A549 (cell line): ENCODE measurements around the gene SCUBE1.

Experiments
- CEBPB ChIP-seq, 2 experiments: fragments of >200 bp in 1 of 2; sonication (Bioruptor Twin) in 1 of 2; formaldehyde crosslinking in 1 of 2; IDR thresholded peaks; 2 replicates each; pipeline ENCODE4 v1.6.1; 2012 to 2016
- CTCF ChIP-seq: fragments of >200 bp; sonication (Bioruptor Twin); formaldehyde crosslinking; IDR thresholded peaks from 3 replicates; pipeline ENCODE4 v1.5.1; 2016
- HEYL ChIP-seq: fragments of 250-450 bp; sonication (Bioruptor Pico); IDR thresholded peaks from 2 replicates; pipeline ENCODE4 v1.8.0; 2021; ENCODE audit warnings: mild to moderate bottlenecking, moderate library complexity
- JUNB ChIP-seq: fragments of >200 bp; sonication (Bioruptor Twin); formaldehyde crosslinking; IDR thresholded peaks from 2 replicates; pipeline ENCODE4 v1.6.1; 2016
- MAZ ChIP-seq: fragments of 150-350 bp; IDR thresholded peaks from 2 replicates; pipeline ENCODE4 v1.6.1; 2014; ENCODE audit warnings: antibody characterized with exemption, low read depth, low read length, borderline replicate concordance
- NR3C1 ChIP-seq: fragments of >200 bp; sonication (Bioruptor Twin); formaldehyde crosslinking; IDR thresholded peaks from 3 replicates; pipeline ENCODE4 v1.6.1; 2017
- PHF8 ChIP-seq: fragments of 200-600 bp; sonication (generic); IDR thresholded peaks from 2 replicates; pipeline ENCODE4 v1.6.1; 2016; ENCODE audit warnings: low read depth, mild to moderate bottlenecking, antibody characterized with exemption, moderate library complexity, borderline replicate concordance
- POLR2A ChIP-seq: IDR thresholded peaks from 2 replicates; pipeline ENCODE4 v1.6.1; 2012; ENCODE audit warnings: mild to moderate bottlenecking, low read length
- RAD21 ChIP-seq, 2 experiments: fragments of >200 bp in 1 of 2; sonication (Bioruptor Twin) in 1 of 2; formaldehyde crosslinking in 1 of 2; IDR thresholded peaks in 1 of 2; conservative IDR thresholded peaks in 1 of 2; 2 replicates in 1 of 2; 3 replicates in 1 of 2; pipeline ENCODE4 v1.6.1; 2012 to 2018; ENCODE audit warnings: inconsistent platforms in 1 of 2
- RCOR1 ChIP-seq: fragments of 150-350 bp; IDR thresholded peaks from 2 replicates; pipeline ENCODE4 v1.6.1; 2014; ENCODE audit warnings: antibody characterized with exemption, low read length, low read depth
- REST ChIP-seq: fragments of 200-600 bp; sonication (generic); IDR thresholded peaks from 2 replicates; pipeline ENCODE4 v1.6.1; 2016; ENCODE audit warnings: antibody characterized with exemption, mild to moderate bottlenecking, moderate library complexity

GRCh38 chr22:43301866-43302265 lies 41.3 kb downstream of the SCUBE1 start:
- no peak for TF ChIP-seq CTCF
- no peak for TF ChIP-seq CEBPB (IDR thresholded peaks at IDR 0.05)
- TF ChIP-seq NR3C1 = no peak
- TF ChIP-seq MAZ = no peak
- TF ChIP-seq RAD21 (conservative IDR thresholded peaks at IDR 0.05 in 1 of 2, IDR thresholded peaks at IDR 0.05 in 1 of 2) = no peak
- no peak for TF ChIP-seq JUNB
- TF ChIP-seq POLR2A = no peak
- TF ChIP-seq REST = no peak
- no peak for TF ChIP-seq RCOR1
- no peak for TF ChIP-seq PHF8
- no peak for TF ChIP-seq HEYL
